HepG2 (cell line): Measurements from ENCODE around the gene XPR1. TPM values are rescaled to one million over a fixed set of nuclear protein-coding genes. Genes with fewer than 3 reads are reported as not detected.

Experiments
- ATF1 ChIP-seq: IDR thresholded peaks from 2 replicates; pipeline ENCODE4 v1.6.1; 2016; ENCODE audit warnings: mild to moderate bottlenecking, control low read depth
- CHD4 ChIP-seq: fragments of 200-600 bp; sonication (generic); IDR thresholded peaks from 2 replicates; pipeline ENCODE4 v1.7.0; 2017; ENCODE audit warnings: mild to moderate bottlenecking, low read length, borderline replicate concordance
- GATAD1 ChIP-seq: IDR thresholded peaks from 2 replicates; pipeline ENCODE4 v1.6.1; 2016; ENCODE audit warnings: missing genetic modification reagents, missing compliant biosample characterization
- GMEB1 ChIP-seq: sonication (generic); formaldehyde crosslinking; IDR thresholded peaks from 2 replicates; pipeline ENCODE4 v1.5.1; 2020; ENCODE audit warnings: missing genetic modification reagents, mild to moderate bottlenecking, borderline replicate concordance
- HDAC1 ChIP-seq: sonication (generic); formaldehyde crosslinking; IDR thresholded peaks from 2 replicates; pipeline ENCODE4 v1.5.1; 2020; ENCODE audit warnings: mild to moderate bottlenecking, missing genetic modification reagents
- MLX ChIP-seq: IDR thresholded peaks from 2 replicates; pipeline ENCODE4 v1.6.1; 2016
- MTERF4 ChIP-seq: sonication (generic); formaldehyde crosslinking; IDR thresholded peaks from 2 replicates; pipeline ENCODE4 v1.8.0; 2023; ENCODE audit warnings: mild to moderate bottlenecking, missing genetic modification reagents
- NONO ChIP-seq, 2 experiments: fragments of 450-650 bp in 1 of 2; sonication (generic) in 1 of 2; formaldehyde crosslinking in 1 of 2; IDR thresholded peaks in 1 of 2; conservative IDR thresholded peaks in 1 of 2; 2 replicates each; pipeline versions ENCODE4 v1.6.1 to v1.8.0; 2017 to 2022; ENCODE audit warnings: mild to moderate bottlenecking in 1 of 2, missing genetic modification reagents in 1 of 2, moderate library complexity in 1 of 2
- SETDB1 ChIP-seq: sonication (generic); formaldehyde crosslinking; IDR thresholded peaks from 2 replicates; pipeline ENCODE4 v1.5.1; 2020; ENCODE audit warnings: missing genetic modification reagents, mild to moderate bottlenecking, borderline replicate concordance
- SKIL ChIP-seq: sonication (generic); formaldehyde crosslinking; IDR thresholded peaks from 2 replicates; pipeline ENCODE4 v1.8.0; 2022; ENCODE audit warnings: missing genetic modification reagents, mild to moderate bottlenecking, moderate library complexity, borderline replicate concordance
- SOX6 ChIP-seq, 2 experiments: fragments of 450-650 bp in 1 of 2; sonication (generic) in 1 of 2; formaldehyde crosslinking in 1 of 2; IDR thresholded peaks; 2 replicates each; pipeline versions ENCODE4 v1.4.0 to v1.6.1; 2017 to 2020; ENCODE audit warnings: antibody characterized with exemption in 1 of 2, mild to moderate bottlenecking in 1 of 2, missing genetic modification reagents in 1 of 2
- ZBTB4 ChIP-seq: sonication (generic); formaldehyde crosslinking; IDR thresholded peaks from 2 replicates; pipeline ENCODE4 v1.4.0; 2020; ENCODE audit warnings: missing genetic modification reagents, mild to moderate bottlenecking, borderline replicate concordance
- ZC3H13 ChIP-seq: sonication (generic); formaldehyde crosslinking; IDR thresholded peaks from 2 replicates; pipeline ENCODE4 v1.8.1; 2023; ENCODE audit warnings: mild to moderate bottlenecking, missing genetic modification reagents, moderate library complexity
- ZNF101 ChIP-seq: sonication (generic); formaldehyde crosslinking; IDR thresholded peaks from 2 replicates; pipeline ENCODE4 v1.4.0; 2020; ENCODE audit warnings: mild to moderate bottlenecking, low read depth, missing genetic modification reagents, borderline replicate concordance
- ZNF292 ChIP-seq: sonication (generic); formaldehyde crosslinking; IDR thresholded peaks from 2 replicates; pipeline ENCODE4 v1.8.1; 2022; ENCODE audit warnings: mild to moderate bottlenecking, low read depth, missing genetic modification reagents, borderline replicate concordance
- ZNF326 ChIP-seq: sonication (generic); formaldehyde crosslinking; IDR thresholded peaks from 2 replicates; pipeline ENCODE4 v1.4.0; 2020; ENCODE audit warnings: missing genetic modification reagents, borderline replicate concordance
- ZNF678 ChIP-seq: sonication (generic); formaldehyde crosslinking; IDR thresholded peaks from 2 replicates; pipeline ENCODE4 v1.4.0; 2020; ENCODE audit warnings: mild to moderate bottlenecking, missing genetic modification reagents
- ZNF772 ChIP-seq: sonication (generic); formaldehyde crosslinking; IDR thresholded peaks from 2 replicates; pipeline ENCODE4 v1.5.0; 2020; ENCODE audit warnings: mild to moderate bottlenecking, missing genetic modification reagents
- polyA plus RNA-seq, 8 experiments: library from polyadenylated mRNA; depleted of rRNA in 3 of 8; stranded (reverse) in 7 of 8; unstranded in 1 of 8; fragments of >200 nt; fragmentation: Illumina TruSeq in 4 of 8; extraction: Trizol in 4 of 8; gene quantifications; 2 replicates each; pipeline versions ENCODE4 v1.2.1 to v1.2.3, GENCODE V29; 2011 to 2016; ENCODE audit warnings: low read depth in 4 of 8, missing spikeins in 1 of 8, mixed read lengths in 1 of 8; ENCODE audit not compliant: insufficient read depth in 1 of 8
- total RNA-seq, 5 experiments: library from RNA; depleted of rRNA; stranded (reverse); fragments of >200 nt; fragmentation: Illumina TruSeq; extraction: Trizol; gene quantifications; 2 replicates each; pipeline ENCODE4 v1.2.3, GENCODE V29; 2016; ENCODE audit warnings: low read depth in 1 of 5

The XPR1 gene
- total and polyA plus RNA-seq, 2 of the 13 experiments (the other 11 are each of a cell fraction or from before 2014, with no cell fraction given): 22.3 to 23.6 TPM

- TF ChIP-seq ZBTB4 (CRISPR knock-in tag): no peak
- 0 out of 2 replicates have a peak, but pooled peaks have one; percentile 26 for TF ChIP-seq HDAC1
- no peak for TF ChIP-seq SOX6 (IDR thresholded peaks at IDR 0.05)
- no peak for TF ChIP-seq SOX6 (CRISPR knock-in tag; IDR thresholded peaks at IDR 0.05)
- no peak for TF ChIP-seq ZNF326 (CRISPR knock-in tag)
- TF ChIP-seq ZC3H13 (CRISPR knock-in tag): no peak
- TF ChIP-seq GATAD1 (CRISPR knock-in tag): no peak
- no peak for TF ChIP-seq NONO (IDR thresholded peaks at IDR 0.05)
- 0 out of 2 replicates have a peak, but pooled peaks have one; percentile 50 for TF ChIP-seq NONO (CRISPR knock-in tag; conservative IDR thresholded peaks at IDR 0.05)
- TF ChIP-seq ATF1 (CRISPR knock-in tag): no peak
- TF ChIP-seq CHD4: no peak
- 0 out of 2 replicates have a peak, but pooled peaks have one; percentile 31 for TF ChIP-seq SKIL (CRISPR knock-in tag)
- TF ChIP-seq ZNF678 (CRISPR knock-in tag): no peak
- no peak for TF ChIP-seq MTERF4
- no peak for TF ChIP-seq ZNF101 (CRISPR knock-in tag)
- no peak for TF ChIP-seq ZNF772 (CRISPR knock-in tag)
- 0 out of 2 replicates have a peak, but pooled peaks have one; percentile 15 for TF ChIP-seq GMEB1 (CRISPR knock-in tag)
- no peak for TF ChIP-seq MLX
- no peak for TF ChIP-seq SETDB1 (CRISPR knock-in tag)
- TF ChIP-seq ZNF292 (CRISPR knock-in tag): peak; percentile 30; the same call in 1 of the 2 replicates
Measured at GRCh38 chr1:180927348-180927747, 295.5 kb downstream of the XPR1 start (continued).
